SK-N-SH (cell line): Measurements from ENCODE around the gene STRBP.

Experiments used
- CTCF ChIP-seq: fragments of 200-600 bp; sonication (generic); IDR thresholded peaks from 2 replicates; pipeline ENCODE4 v1.6.1; 2017; ENCODE audit warnings: antibody characterized with exemption, mild to moderate bottlenecking, moderate library complexity
- EP300 ChIP-seq, 2 experiments: IDR thresholded peaks; 2 replicates each; pipeline versions ENCODE4 v1.4.0 to v1.6.1; 2012; ENCODE audit warnings: borderline replicate concordance in 1 of 2, low read depth in 1 of 2, low read length in 1 of 2
- FOXM1 ChIP-seq: IDR thresholded peaks from 2 replicates; pipeline ENCODE4 v1.4.0; 2012; ENCODE audit warnings: low read depth, mild to moderate bottlenecking
- NRF1 ChIP-seq: IDR thresholded peaks from 2 replicates; pipeline ENCODE4 v1.6.1; 2012; ENCODE audit warnings: low read depth, mild to moderate bottlenecking, low read length
- RAD21 ChIP-seq: IDR thresholded peaks from 2 replicates; pipeline ENCODE4 v1.6.1; 2012; ENCODE audit warnings: mild to moderate bottlenecking, low read length

DNA sequence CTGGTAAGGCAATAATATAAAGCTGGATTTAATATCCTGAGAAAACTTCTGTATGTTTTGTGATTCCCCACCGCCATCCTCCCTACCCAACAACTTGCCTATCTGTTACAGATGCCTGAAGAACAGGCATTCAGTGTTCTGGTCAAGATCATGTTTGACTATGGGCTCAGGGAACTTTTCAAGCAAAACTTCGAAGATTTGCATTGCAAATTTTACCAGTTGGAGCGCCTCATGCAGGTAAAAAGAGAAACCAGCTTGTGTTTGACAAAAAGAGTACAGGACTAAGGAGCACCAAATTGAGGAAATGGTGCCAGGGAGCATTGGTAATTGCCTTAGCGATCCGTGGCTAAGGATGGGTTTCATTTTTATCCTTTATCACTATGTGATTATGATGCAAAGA is 194.9 kb downstream of the STRBP start:
- 0 out of 2 replicates have a peak, but pooled peaks have one; percentile 5 for TF ChIP-seq CTCF
- no peak for TF ChIP-seq NRF1
- TF ChIP-seq RAD21 = no peak
- TF ChIP-seq FOXM1 = no peak
- TF ChIP-seq EP300 (IDR thresholded peaks at IDR 0.05; ENCODE audit: borderline replicate concordance in 1 of 2, low read depth in 1 of 2, low read length in 1 of 2) = no peak
